GM18519 (cell line): ENCODE results near the gene FNIP2.
"Not testable (repeated sequence)": the region's sequence is repeated elsewhere in the genome, so short reads cannot be mapped to it uniquely, and the experiment has no call there.

Source experiments
- ATAC-seq: cut with Tn5 transposase; IDR thresholded peaks from one replicate; pipeline ENCODE4 v1.9.1; 2021; ENCODE audit warnings: mild to moderate bottlenecking, moderate library complexity; ENCODE audit not compliant: unreplicated experiment, low FRiP score

The FNIP2 gene

DNA sequence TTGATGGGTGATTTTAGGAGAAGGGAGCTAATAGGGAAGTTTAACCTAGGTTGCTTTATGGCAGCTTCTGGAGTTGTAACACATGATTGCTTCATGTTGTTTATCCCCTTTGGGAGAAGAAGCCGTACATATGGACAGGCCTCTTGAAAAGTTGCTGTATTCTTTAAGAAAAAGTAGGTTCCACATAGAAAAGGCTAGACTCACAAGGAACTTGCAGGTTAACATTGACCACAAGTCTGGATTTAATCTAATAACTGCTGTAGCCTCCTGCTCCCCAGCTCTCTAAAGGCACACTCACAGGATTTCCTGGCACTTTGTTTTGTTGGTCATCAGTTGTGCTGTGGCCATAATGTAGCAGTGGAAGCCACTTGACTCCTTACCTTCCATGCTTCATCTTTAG, 19.7 kb downstream of the FNIP2 start:
- ATAC-seq: no peak

DNA sequence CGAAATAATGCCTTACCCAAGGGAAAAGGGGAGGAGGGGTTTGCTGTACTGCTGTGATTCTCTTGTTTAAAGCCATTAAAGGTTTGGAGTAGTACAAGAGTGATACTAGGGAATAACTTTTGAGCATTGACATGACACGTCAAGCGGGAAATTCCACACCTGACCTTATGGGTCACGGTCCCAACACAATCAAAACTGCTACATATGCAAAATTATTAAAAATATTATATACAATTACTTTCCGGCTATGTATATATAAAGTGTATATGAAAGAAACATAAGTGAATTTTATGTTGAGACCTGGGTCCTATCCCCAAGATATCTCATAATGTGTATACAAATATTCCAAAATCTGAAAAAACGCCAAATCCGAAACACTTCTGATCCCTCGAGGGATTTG, 21.0 kb downstream of the FNIP2 start:
- ATAC-seq: no peak

DNA sequence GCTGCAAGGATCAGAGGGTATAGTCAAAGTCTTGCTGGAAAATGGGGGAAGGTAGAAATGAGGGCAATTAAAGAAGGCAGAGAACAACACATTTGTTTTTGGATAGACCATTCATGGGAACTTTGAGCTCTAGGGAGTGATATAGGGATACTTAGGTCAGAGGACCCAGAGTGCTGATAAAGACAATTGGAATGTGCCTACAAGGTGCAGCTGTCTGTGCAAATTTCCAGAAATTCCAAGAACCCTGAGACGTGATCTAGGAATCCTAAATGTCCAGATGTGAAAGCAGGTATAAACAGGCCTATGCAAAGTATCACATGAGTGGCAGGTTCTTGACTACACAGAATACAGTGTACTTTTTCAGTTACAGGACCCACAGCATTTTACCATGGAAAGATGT, 24.2 kb downstream of the FNIP2 start:
- no peak for ATAC-seq

DNA sequence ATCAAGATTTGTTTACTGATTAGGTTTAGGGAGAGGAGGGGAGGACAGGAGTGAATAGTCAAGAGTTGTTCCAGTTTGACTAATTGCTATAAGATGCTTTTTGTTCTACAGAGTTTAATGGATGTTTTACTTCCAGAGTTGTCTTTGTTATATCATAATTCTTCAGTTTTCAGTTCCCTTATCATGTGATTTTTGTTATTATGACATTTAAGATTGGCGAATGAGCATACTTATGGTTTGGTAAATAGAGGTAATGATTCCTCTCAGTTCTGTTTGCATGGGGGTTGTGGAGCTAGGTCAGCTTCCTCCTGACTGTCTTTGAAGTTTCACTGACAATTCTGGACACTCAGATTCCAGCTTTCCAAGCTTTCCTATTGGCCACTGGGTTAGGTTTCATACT, 24.6 kb downstream of the FNIP2 start:
- ATAC-seq: not testable (repeated sequence)

DNA sequence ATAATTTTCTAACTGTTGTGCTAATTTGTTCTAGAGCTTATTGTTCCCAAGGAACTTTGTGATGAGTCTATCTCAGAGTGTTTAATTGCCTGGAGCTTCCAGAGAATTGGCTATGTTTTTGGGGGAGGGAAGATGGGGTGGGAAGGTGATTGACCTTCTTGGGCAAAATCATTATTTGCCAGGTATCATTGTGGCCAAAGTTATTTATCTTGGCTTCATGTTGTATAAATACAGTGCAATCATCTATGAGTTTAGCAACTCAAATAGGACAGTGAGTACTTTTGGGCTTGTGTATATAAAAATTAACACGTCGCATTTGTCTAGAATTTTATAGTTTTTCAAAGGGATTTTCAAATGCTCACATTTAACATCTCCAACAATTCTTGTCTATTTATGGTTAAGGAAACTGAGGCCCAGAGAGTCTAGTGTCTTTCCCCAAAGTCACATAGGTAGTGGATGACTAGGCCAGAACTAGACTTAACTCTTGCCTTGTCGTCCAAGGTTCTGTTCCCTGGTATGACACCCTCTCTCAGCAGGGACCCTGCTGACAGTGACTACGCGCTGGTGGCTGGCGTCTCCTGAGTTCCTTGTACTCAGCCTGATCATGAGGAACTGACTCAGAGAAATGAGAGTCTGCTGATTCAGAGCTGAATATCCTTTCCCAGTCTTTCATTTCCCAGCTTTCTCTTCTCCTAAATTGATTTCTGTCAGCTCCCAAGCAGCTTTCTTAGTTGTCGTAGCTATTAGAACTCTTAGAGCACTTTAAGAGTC, 27.7 kb downstream of the FNIP2 start:
- no peak for ATAC-seq

DNA sequence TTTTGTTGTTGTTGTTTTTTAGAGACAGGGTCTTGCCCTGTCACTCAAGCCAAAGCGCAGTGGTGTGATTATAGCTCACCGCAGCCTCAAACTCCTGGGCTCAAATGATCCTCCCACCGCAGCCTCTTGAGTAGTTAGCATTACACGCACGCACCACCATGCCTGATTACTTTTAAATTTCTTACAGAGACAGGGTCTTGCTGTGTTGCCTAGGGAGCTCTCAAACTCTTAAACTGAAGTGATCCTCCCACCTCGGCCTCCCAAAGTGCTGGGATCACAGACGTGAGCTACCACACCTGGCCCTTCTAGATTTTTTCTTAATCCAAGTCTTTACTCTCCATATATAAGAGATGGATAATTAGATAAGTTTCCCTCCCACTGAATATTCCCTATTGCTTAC, 29.2 kb downstream of the FNIP2 start:
- no peak for ATAC-seq

DNA sequence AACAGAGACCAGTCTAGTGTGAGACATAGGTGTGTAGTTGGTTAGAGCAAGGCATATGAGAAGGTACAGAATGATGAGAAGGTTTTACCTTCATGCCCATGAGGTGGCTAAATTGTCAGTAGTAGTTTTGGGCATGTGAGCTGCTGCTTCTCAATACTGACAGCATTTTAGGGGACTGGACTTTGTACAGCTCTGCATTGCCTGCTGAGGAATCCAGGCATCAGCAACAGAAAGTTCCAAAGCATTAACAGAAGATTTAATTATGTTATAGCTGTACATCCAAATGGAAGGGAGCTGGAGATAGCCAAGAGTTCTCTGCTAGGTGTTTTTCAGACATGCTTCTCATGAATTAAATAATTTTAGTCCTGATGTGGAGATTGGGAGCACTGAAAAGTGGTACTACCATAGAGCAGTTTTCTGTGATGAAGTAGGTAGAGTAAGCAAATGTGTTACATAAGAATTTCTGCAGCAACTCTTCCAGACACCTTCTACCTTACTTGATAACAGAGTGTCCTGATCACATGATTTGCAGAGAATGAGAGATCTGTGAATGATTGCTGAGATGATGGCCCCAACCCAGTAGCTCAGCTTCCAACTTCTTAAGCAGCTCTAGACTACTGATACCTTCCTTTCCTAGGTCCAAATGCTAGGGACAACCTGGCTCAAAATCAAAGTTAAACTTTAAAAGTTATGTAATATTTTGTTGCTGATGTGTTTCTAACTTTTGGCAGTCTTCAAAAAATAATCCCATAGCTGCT, 30.4 kb downstream of the FNIP2 start:
- no peak for ATAC-seq

DNA sequence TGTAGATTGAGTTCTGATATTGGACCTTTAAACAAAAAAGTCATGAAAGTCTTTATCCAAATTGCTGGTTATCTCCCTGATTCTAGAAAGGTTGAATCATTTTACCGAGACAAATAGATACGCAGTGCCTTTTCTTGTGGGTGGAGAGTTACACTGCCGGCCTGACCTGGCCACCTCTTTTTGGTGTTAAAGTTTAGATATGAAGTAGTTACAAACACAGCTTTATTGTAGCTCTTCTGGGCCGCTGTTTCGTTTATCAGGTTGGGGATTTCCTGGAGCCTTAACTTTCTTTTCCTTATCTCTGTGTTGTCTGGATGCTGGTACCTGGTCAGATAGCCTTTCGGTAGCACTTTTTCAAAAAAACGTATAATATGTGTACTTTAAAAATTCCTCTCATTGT, 31.0 kb downstream of the FNIP2 start:
- no peak for ATAC-seq

DNA sequence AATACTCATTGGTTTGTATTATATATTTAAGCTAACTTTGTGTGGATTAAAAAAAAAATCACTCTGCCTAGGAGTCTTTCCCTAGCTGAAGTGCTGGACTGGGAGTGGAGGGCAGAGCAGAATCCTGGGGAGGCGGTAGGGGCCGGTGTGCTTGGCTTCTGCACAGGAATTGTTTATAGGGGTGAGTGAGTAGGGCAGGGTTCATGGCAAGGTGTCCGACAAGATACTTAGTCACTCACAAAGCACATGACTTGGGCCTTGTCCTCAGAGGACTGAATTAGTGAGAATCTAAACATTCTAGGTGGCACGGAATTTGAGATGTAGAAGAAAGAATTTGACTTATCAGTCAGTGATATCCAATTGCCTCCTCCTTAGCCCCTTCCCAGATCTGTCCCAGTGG, 32.2 kb downstream of the FNIP2 start:
- no peak for ATAC-seq

DNA sequence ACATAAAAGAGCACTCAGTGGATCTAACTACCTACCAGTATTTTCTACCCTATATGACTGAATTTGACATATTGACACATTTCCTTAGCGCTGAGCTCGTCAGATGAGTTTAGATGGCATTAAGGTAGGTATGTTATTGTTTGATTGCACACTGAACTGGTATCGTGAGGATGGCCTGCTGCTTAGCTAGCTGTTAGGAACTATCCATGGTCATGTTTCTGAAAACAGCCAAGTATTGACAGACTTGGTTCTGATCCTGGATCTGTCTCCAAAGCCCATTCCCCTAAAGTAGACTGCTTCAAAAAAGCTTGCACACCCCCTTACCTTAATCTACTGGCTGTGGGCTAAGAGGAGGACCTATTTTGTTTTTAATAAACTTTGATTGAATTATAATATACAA, 32.9 kb downstream of the FNIP2 start:
- ATAC-seq: no peak

DNA sequence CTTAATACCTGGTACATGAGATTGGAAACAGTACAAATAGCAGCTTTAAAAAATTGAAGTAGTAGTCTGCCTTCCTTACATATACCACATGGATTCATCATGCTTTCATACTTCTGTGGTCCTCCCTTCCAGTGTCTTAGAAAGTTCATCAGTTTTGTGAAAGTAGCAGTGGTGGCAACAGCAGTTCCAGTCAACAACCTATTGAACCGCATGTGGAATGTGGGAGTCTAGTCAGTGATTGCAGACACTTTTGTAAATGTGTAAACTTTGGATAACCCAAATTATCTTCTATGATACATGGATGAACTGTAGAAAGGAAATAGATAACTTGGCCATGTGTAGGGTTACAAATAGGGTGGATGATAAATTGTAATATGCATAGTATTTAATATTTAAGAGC, 34.1 kb downstream of the FNIP2 start:
- no peak for ATAC-seq

DNA sequence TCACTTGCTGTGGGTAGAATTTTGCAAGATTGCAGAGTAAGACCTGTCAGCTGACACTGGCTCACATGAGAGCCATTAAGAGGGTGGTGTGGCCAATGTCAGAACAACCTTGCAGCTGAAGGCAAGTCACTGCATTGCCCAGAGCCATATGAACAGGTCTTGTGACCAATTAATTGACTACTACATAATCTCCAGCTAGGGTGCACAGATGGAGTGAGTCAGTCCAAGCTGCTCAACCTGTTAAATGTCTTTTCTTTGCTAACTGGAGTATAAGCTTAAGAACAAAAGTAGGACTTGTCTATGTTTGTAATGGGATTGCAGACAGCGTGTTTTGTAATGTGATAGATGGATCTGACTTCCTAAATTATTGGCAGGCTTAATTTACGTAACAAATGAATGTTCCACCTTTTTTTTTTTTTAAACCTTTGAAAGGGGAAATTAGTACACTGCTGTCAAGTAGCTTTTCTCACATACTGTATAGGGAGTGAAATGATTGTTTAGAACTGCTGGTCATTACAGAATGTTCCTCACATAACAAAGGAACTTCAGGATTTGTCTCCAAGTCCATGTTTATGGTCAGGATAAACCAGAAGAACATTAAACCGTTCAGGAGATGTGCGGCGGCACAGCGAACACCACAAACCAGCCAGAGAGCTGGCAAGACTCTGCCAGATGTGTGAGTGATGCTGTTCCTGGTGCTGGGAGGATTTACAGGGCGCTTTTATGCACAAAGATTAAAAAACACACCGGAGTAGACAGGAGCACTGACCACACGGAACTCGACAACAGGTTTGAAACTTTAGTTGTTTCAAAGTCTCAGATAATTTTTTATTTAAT, 37.0 kb downstream of the FNIP2 start:
- no peak for ATAC-seq

DNA sequence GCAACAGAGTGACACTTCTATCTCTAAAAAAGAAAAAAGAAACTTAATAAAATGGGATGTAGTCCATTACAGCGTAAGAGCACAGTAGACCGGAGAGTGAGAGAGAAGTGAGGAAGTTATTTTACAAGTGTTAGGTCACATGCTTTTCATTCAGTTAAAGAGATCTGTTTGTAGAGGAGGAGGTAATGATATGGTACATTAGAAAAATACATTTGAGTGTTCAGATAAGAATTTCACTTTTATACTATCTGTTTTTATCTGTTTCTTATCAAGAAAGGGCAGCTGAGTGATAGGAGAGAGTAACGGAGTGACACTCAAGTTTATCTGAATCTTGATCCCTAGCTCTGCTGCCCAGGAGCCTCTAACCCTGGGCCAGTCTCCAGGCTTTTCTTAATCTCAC, 38.9 kb downstream of the FNIP2 start:
- no peak for ATAC-seq

DNA sequence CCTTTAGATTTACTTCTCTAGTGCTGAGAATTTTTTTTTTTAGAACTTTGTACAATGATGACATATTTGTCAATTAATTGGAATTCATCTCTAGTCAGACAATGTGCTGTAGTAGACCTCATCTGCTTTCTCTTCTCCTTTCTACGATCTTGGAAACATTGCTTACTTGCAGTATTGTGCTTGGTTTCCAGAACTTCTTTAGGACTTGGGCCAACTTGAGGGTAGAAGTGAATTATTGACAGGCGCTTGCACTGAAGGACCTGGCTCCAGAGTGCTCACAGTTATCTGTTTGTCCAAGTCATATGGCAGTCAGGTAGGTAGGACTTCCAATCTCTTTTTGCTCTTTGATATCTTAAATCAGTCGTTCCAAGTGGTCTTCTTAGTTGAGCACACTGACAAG, 39.6 kb downstream of the FNIP2 start:
- ATAC-seq: no peak

DNA sequence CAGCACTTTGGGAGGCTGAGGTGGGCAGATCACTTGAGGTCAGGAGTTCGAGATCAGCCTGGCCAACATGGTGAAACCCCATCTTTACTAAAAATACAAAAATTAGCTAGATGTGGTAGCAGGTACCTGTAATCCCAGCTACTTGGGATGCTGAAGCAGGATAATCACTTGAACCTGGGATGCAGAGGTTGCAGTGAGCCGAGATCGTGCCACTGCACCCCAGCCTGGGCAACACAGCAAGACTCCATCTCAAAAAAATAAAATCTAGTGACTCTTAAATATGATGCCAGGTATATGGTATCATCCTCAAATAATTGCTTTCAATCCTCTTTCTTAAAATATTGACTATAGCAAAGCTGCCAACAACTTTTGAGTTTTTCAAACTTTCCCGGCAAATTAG, 40.4 kb downstream of the FNIP2 start:
- not testable (repeated sequence) for ATAC-seq

DNA sequence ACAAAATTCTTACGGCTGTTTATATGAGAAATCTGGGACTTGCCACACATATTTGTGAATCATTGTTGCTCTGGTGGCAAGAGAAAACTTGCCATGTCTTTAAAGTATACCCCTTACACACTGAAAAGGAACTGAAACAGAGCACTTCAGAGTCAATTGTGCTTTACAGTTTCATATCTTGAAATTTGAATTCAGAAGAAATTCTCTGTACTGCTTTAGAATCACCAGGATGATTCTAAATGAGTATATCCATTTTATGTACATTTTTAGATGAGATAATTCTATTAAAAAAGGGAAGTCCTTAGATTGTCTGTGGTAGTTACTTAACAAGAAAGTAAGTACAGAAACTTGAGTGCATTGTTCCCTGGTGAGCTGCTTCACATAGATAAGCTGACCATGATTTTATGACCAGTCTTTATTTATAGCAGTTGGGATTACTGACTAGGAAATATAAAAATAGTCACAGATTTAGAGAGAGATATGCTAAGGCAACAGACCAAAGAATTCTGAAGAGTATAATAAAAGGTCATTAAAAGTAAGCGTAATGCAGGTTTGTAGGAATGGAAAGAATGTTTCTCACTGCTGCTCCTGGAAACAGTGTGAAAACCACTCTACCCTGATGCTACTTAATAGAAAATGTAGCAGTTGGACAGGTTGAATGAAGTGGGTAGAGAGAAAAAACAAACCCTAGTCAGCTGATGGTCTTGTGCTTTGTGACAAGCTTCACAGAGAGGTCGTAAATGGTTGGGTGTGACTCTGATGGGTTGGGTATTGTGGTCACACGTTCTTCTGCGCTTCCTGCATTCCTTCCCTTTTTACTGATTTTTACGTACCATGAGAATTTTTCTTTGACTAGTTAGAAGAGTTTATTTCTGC, 41.0 kb downstream of the FNIP2 start:
- ATAC-seq: peak; percentile 88

DNA sequence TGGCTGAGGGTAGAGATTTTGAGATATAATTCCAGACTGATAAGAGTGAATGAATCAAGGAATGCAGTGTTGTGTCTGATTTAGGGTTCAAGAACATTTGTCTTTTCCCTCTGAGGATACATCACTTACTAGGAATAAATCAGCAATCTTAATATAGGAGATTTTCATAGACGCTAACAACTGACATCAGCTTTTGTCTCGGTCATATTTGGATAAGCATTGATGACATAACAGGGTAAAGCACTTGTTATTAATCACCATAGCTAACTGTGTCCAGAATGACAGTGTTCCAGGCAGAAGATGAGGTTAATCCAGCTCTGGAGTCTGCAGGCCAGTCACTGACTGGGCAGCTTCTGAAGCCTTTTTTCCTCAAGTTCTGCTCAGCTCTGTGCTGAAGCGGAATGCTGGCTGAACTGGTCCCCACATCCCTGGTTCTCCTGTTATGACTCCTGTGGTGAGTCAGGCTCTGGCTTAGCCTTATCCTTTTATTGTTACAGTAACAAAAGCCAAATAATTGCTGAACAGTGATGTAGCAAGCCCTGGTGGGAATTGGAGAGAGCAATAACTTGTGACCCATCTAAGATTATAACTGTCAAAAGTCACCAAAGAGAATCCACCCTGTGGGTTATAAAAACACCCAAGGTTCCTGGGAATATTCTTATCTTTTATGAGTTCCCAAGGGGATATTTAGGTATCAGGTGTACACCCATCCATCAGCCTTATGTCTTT, 41.8 kb downstream of the FNIP2 start:
- no peak for ATAC-seq

DNA sequence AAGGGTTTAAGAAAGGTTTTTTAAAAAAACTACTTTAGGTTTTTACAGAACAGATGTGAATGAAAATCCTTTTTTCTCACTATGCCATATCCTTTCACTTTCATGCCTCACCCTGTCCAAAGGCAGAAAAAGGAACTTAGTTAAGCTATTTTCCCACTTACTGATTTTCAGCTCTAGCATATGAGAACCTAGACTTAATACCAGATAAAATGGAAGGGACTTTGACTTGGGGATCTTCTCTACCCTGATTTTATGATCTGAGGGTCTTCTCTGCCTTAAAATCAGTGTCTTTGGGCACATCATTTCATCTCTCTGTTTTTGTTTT, 42.4 kb downstream of the FNIP2 start:
- ATAC-seq: no peak

DNA sequence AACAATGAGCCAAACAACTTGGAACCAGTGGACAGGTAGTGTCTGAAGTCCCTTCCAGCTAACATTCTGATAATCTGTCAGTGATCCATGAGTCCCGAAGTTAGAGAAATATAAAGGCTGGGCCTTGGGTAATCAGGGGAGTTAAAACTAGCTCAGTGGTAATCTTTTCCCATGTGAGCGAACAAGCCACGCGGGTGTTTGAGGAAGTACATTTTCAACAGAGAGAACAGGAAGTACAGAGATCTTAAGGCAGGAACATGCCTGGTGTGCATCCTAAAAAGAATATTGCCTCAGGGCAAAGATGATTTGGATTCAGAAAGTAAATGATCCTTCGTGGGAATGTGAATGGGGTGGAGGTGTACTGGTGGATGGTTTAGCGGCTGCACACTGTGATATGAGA, 42.9 kb downstream of the FNIP2 start:
- no peak for ATAC-seq

DNA sequence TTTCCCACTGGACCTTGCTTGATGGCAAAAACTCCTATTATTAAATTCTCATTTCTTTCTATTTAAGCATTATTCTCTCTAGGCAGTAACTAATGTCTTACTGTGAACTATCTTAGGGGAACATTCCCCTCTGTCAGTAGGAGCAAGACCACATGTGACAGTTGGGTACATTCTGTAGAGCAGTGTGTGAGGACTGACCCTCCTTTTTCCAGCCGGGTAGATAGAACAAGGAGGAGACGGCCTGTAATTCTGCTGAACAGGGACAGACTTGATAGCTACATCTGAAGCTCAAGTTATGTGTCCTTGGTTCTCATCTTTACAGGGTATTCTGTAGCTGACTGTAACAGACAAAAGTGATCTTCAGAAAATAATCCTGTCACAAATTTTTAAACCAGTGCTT, 43.3 kb downstream of the FNIP2 start:
- no peak for ATAC-seq
